NCI-H128 (cell line): ENCODE results near the gene DUSP16.

Source experiments
- DNase-seq: peaks from one replicate; lab custom pipeline; 2025; ENCODE audit not compliant: unreplicated experiment; lab: John Stamatoyannopoulos, UW

The DUSP16 gene

GRCh38 chr12:12549426-12549825 is 13.2 kb downstream of the DUSP16 start:
- DNase-seq, result no peak

GRCh38 chr12:12548713-12549112 is 13.9 kb downstream of the DUSP16 start:
- no peak for DNase-seq

- no peak for DNase-seq
These were observed 16.3 kb downstream of the DUSP16 start for GRCh38 chr12:12546314-12546772.

- no peak for DNase-seq
These were observed 18.7 kb downstream of the DUSP16 start for GRCh38 chr12:12543959-12544358.

- DNase-seq, result no peak
These were observed 19.7 kb downstream of the DUSP16 start for GRCh38 chr12:12542964-12543363.

- no peak for DNase-seq
These were observed 20.4 kb downstream of the DUSP16 start for GRCh38 chr12:12542286-12542685.

GRCh38 chr12:12541782-12542181 is 20.9 kb downstream of the DUSP16 start:
- DNase-seq, result no peak

- DNase-seq, result no peak
These were observed 22.2 kb downstream of the DUSP16 start for GRCh38 chr12:12540261-12541013.

GRCh38 chr12:12539028-12539810 is 23.4 kb downstream of the DUSP16 start:
- DNase-seq, result no peak

GRCh38 chr12:12538535-12538934 is 24.1 kb downstream of the DUSP16 start:
- no peak for DNase-seq

GRCh38 chr12:12537421-12537820 is 25.2 kb downstream of the DUSP16 start:
- DNase-seq, result no peak

- no peak for DNase-seq
These were observed 27.7 kb downstream of the DUSP16 start for GRCh38 chr12:12534975-12535374.

- DNase-seq, result no peak
These were observed 28.3 kb downstream of the DUSP16 start for GRCh38 chr12:12534166-12534866.

- no peak for DNase-seq
These were observed 29.3 kb downstream of the DUSP16 start for GRCh38 chr12:12533238-12533829.

GRCh38 chr12:12531194-12531593 is 31.5 kb downstream of the DUSP16 start:
- DNase-seq, result no peak

- no peak for DNase-seq
These were observed 32.8 kb downstream of the DUSP16 start for GRCh38 chr12:12529783-12530421.

GRCh38 chr12:12528361-12529270 is 34.0 kb downstream of the DUSP16 start:
- DNase-seq, result no peak

GRCh38 chr12:12527820-12528296 is 34.8 kb downstream of the DUSP16 start:
- no peak for DNase-seq

GRCh38 chr12:12524128-12524527 is 38.5 kb downstream of the DUSP16 start:
- DNase-seq, result no peak

- DNase-seq, result no peak
These were observed 39.4 kb downstream of the DUSP16 start for GRCh38 chr12:12523229-12523628.
